ENCODE measurements around the gene OIT3.

DNA sequence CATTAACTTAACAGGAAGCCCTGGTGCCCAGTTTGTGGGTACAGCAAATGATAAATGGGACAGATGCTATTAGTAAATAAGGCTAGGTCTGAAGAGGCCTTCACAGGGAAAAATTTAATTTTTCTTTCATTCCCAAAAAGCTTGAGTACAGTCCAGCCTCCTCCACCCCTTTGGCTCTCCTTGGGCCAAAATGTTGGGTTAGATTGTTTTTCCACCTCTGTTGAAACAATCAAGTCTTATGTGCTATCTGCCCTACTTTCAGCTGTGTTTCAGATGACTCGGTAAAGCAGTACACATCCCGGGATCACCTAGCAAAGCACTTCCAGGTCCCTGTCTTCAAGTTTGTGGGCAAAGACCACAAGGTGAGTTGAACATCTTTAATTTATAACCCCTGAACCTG lies 36.7 kb downstream of the OIT3 start:
- TF ChIP-seq, protein P1, sequence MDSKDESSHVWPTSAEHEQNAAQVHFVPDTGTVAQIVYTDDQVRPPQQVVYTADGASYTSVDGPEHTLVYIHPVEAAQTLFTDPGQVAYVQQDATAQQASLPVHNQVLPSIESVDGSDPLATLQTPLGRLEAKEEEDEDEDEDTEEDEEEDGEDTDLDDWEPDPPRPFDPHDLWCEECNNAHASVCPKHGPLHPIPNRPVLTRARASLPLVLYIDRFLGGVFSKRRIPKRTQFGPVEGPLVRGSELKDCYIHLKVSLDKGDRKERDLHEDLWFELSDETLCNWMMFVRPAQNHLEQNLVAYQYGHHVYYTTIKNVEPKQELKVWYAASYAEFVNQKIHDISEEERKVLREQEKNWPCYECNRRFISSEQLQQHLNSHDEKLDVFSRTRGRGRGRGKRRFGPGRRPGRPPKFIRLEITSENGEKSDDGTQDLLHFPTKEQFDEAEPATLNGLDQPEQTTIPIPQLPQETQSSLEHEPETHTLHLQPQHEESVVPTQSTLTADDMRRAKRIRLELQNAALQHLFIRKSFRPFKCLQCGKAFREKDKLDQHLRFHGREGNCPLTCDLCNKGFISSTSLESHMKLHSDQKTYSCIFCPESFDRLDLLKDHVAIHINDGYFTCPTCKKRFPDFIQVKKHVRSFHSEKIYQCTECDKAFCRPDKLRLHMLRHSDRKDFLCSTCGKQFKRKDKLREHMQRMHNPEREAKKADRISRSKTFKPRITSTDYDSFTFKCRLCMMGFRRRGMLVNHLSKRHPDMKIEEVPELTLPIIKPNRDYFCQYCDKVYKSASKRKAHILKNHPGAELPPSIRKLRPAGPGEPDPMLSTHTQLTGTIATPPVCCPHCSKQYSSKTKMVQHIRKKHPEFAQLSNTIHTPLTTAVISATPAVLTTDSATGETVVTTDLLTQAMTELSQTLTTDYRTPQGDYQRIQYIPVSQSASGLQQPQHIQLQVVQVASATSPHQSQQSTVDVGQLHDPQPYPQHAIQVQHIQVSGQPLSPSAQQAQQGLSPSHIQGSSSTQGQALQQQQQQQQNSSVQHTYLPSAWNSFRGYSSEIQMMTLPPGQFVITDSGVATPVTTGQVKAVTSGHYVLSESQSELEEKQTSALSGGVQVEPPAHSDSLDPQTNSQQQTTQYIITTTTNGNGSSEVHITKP (tag by site-specific recombination; IDR thresholded peaks at IDR 0.05) = no peak
- TF ChIP-seq ZFP69B (tag by site-specific recombination; IDR thresholded peaks at IDR 0.05) (no peak), ZSCAN30 (tag by site-specific recombination; IDR thresholded peaks at IDR 0.05) (no peak), ZNF776 (tag by site-specific recombination; IDR thresholded peaks at IDR 0.05; ENCODE audit: borderline replicate concordance) (no peak), ZNF76 (tag by site-specific recombination; IDR thresholded peaks at IDR 0.05; ENCODE audit: borderline replicate concordance, low read depth) (no peak), ZBTB49 (tag by site-specific recombination; IDR thresholded peaks at IDR 0.05; ENCODE audit: low read depth) (no peak), ZNF274 (IDR thresholded peaks at IDR 0.05; ENCODE audit: low read length) (no peak), ZNF274 (tag by site-specific recombination; IDR thresholded peaks at IDR 0.05; ENCODE audit: borderline replicate concordance) (no peak)
- TF ChIP-seq, protein P2, sequence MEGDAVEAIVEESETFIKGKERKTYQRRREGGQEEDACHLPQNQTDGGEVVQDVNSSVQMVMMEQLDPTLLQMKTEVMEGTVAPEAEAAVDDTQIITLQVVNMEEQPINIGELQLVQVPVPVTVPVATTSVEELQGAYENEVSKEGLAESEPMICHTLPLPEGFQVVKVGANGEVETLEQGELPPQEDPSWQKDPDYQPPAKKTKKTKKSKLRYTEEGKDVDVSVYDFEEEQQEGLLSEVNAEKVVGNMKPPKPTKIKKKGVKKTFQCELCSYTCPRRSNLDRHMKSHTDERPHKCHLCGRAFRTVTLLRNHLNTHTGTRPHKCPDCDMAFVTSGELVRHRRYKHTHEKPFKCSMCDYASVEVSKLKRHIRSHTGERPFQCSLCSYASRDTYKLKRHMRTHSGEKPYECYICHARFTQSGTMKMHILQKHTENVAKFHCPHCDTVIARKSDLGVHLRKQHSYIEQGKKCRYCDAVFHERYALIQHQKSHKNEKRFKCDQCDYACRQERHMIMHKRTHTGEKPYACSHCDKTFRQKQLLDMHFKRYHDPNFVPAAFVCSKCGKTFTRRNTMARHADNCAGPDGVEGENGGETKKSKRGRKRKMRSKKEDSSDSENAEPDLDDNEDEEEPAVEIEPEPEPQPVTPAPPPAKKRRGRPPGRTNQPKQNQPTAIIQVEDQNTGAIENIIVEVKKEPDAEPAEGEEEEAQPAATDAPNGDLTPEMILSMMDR (tag by site-specific recombination; IDR thresholded peaks at IDR 0.05) = no peak
